ENCODE measurements around the gene TNNT3. TPM values are rescaled to one million over a fixed set of nuclear protein-coding genes. Genes with fewer than 3 reads are reported as not detected.

Gene TNNT3
- total RNA-seq, 1 donor from 2014 or later, result not detected

DNA sequence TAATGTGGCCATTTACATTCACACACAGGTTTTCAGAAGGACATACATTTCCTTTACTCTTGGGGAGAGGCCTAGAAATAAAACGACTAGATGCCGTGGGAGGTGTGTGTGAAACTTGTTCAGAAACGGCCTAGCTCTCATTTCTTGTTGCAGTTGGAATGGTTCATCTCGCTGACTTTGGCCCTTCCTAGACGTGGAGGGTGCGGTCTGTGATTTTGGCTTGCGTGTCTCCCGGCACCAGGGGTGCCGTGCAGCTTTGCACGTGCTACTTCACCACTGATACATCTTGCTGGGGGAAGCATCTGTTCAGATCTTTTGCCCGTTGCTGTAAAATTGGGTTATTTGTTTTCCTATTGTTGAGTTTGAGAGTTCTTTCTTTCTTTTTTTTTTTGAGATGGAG lies 24.7 kb upstream of the TNNT3 start:
- no peak for DNase-seq (ENCODE audit: low read depth)
- peaks cover 27% of the 10 kb centered on the region for H3K27me3 ChIP-seq (ENCODE audit: control insufficient read depth, insufficient read depth, low read length)
- no peaks in the 10 kb centered on the region for H3K36me3 ChIP-seq (ENCODE audit: control insufficient read depth, insufficient read depth, low read length)
- H3K4me3 ChIP-seq (ENCODE audit: low read depth, low read length), result no peak overlapping the region
- TF ChIP-seq, protein P1, sequence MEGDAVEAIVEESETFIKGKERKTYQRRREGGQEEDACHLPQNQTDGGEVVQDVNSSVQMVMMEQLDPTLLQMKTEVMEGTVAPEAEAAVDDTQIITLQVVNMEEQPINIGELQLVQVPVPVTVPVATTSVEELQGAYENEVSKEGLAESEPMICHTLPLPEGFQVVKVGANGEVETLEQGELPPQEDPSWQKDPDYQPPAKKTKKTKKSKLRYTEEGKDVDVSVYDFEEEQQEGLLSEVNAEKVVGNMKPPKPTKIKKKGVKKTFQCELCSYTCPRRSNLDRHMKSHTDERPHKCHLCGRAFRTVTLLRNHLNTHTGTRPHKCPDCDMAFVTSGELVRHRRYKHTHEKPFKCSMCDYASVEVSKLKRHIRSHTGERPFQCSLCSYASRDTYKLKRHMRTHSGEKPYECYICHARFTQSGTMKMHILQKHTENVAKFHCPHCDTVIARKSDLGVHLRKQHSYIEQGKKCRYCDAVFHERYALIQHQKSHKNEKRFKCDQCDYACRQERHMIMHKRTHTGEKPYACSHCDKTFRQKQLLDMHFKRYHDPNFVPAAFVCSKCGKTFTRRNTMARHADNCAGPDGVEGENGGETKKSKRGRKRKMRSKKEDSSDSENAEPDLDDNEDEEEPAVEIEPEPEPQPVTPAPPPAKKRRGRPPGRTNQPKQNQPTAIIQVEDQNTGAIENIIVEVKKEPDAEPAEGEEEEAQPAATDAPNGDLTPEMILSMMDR (IDR thresholded peaks at IDR 0.05; ENCODE audit: insufficient read depth, low read length, poor library complexity, severe bottlenecking), result no peak

DNA sequence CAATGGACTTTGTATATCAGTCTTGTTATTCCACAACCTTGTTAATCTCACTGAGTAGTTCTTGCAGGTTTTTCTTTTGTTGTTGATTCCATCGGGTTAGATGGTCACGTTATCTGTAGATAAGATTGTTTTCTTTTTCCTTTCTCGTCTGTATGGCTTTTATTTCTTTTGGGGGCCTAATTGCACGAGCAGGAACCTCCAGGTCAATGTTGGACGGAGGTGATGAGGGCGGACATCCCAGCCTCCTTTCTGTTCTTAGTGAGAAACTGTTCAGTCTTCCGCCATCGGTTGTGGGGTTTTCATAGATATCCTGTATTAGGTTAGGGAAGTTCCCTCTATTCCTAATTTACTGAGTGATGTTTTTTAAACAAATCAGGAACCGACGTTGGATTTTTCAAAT lies 23.0 kb upstream of the TNNT3 start:
- Histone ChIP-seq H3K27me3 (ENCODE audit: control insufficient read depth, insufficient read depth, low read length) (peaks cover 20% of the 10 kb centered on the region), H3K4me3 (ENCODE audit: low read depth, low read length) (no peak overlapping the region), H3K36me3 (ENCODE audit: control insufficient read depth, insufficient read depth, low read length) (no peaks in the 10 kb centered on the region)
- TF ChIP-seq, protein P1 (IDR thresholded peaks at IDR 0.05; ENCODE audit: insufficient read depth, low read length, poor library complexity, severe bottlenecking), result no peak
- DNase-seq (ENCODE audit: low read depth), result no peak

DNA sequence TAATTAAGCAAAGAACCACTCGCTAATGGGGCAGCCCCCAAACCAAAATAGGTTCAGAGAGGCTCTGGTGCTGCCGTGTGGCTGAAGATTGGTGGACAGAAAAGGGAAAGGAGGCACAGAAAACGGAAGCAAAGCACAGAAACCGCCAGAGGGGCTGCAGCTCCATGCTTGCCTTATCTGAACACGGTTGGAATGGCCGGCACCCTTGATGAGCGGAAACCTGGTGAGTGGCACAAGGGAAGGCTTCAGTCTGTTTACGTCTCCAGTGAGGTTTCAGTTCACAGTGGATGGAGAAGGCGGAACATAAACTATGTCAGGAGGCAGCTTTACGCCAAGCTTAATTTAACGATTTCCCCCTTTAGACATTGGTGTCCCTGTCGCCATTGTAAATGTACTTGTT lies 22.6 kb upstream of the TNNT3 start:
- no peak for DNase-seq (ENCODE audit: low read depth)
- Histone ChIP-seq H3K36me3 (ENCODE audit: control insufficient read depth, insufficient read depth, low read length) (no peaks in the 10 kb centered on the region), H3K27me3 (ENCODE audit: control insufficient read depth, insufficient read depth, low read length) (peaks cover 19% of the 10 kb centered on the region), H3K4me3 (ENCODE audit: low read depth, low read length) (no peak overlapping the region)
- TF ChIP-seq, protein P1 (IDR thresholded peaks at IDR 0.05; ENCODE audit: insufficient read depth, low read length, poor library complexity, severe bottlenecking), result no peak

DNA sequence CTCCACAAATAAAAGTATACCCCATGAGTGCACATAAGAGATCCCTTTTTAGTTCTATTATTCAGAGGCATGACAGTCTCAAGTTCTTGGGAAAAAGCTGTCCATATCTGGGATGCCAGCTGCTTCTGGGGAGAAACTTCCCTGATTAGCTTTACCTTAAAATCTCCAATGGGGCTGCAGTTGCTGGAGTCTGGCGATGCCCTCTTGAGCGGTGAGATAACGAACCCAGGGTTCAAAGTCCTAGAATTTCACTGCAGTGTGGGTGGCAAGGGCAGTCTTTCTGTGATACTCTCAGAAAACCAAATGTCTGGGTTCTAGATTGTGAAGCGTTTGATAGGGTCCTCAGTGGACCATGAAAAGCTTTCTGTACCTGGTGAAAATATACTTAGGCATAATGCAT lies 20.4 kb upstream of the TNNT3 start:
- TF ChIP-seq, protein P1 (IDR thresholded peaks at IDR 0.05; ENCODE audit: insufficient read depth, low read length, poor library complexity, severe bottlenecking), result no peak
- Histone ChIP-seq H3K36me3 (ENCODE audit: control insufficient read depth, insufficient read depth, low read length) (no peaks in the 10 kb centered on the region), H3K27me3 (ENCODE audit: control insufficient read depth, insufficient read depth, low read length) (peaks cover 19% of the 10 kb centered on the region), H3K4me3 (ENCODE audit: low read depth, low read length) (no peak overlapping the region)
- DNase-seq (ENCODE audit: low read depth), result no peak

DNA sequence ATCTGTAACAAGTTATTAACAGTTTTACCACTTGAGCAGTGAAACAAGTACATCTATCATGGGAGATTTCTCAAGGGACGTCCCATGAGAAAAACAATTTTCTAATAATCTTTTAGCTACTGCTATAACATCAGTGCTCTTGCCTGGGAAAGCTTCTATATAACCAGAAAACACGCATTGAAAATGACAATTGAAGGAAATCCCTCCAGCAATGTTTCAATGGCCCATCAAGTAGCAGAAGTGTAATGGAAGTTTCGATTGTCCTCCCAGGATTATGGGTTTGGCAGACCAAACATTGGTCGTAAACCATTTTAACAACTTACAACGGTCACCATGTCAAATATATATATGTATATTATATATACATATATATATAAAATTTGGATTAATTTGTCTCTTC lies 19.8 kb upstream of the TNNT3 start:
- no peak for DNase-seq (ENCODE audit: low read depth)
- TF ChIP-seq, protein P1 (IDR thresholded peaks at IDR 0.05; ENCODE audit: insufficient read depth, low read length, poor library complexity, severe bottlenecking), result no peak
- H3K4me3 ChIP-seq (ENCODE audit: low read depth, low read length), result no peak overlapping the region
- peaks cover 19% of the 10 kb centered on the region for H3K27me3 ChIP-seq (ENCODE audit: control insufficient read depth, insufficient read depth, low read length)
- no peaks in the 10 kb centered on the region for H3K36me3 ChIP-seq (ENCODE audit: control insufficient read depth, insufficient read depth, low read length)

DNA sequence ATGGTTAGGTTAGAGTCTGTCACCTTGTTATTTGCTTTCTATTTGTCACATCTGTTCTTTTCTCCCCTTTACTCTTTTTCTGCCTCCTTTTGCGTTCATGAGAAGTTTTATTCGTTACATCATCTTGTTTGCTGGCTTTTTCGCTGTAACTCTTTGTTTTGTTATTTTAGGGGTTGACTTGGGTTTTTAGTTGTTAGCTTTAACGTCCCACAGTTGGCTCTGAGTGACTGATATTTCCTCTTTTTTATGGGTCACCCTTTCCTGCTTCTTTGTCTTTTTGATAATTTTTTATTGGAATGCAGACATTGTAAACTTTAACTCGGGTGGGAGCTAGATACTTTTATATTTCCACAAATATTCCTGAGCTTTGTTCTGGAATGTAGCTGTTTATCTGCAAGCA lies 13.3 kb upstream of the TNNT3 start:
- Histone ChIP-seq H3K36me3 (ENCODE audit: control insufficient read depth, insufficient read depth, low read length) (no peaks in the 10 kb centered on the region), H3K27me3 (ENCODE audit: control insufficient read depth, insufficient read depth, low read length) (peaks cover 5% of the 10 kb centered on the region), H3K4me3 (ENCODE audit: low read depth, low read length) (no peak overlapping the region)
- DNase-seq (ENCODE audit: low read depth), result no peak
- TF ChIP-seq, protein P1 (IDR thresholded peaks at IDR 0.05; ENCODE audit: insufficient read depth, low read length, poor library complexity, severe bottlenecking), result no peak
